HEK293 (cell line): Measurements from ENCODE around the gene HSPH1.
A peak's percentile ranks its signal among the peaks of the same experiment; 100 is the strongest.

Experiments
- CTCF ChIA-PET: fragments of 350-600 bp; formaldehyde crosslinking; extraction: SDS; loops from one replicate; lab custom pipeline; 2021; ENCODE audit warnings: antibody characterized with exemption; lab: Yijun Ruan, JAX
- POLR2A ChIA-PET: fragments of 300-600 bp; formaldehyde crosslinking; extraction: SDS; loops from one replicate; lab custom pipeline; 2020; ENCODE audit warnings: antibody characterized with exemption, inconsistent platforms; lab: Yijun Ruan, JAX
- H3K27ac ChIP-seq: fragments of 200-500 bp; sonication (Bioruptor generic); 2 replicates; pipeline ENCODE4 v1.5.1; 2014; ENCODE audit warnings: low read depth, low read length, control low read depth, inconsistent platforms; ENCODE audit errors: extremely low read depth
- H3K36me3 ChIP-seq, 2 experiments: fragments of 200-500 bp in 1 of 2; sonication (Bioruptor generic) in 1 of 2; 1 replicate in 1 of 2; 2 replicates in 1 of 2; pipeline ENCODE4 v1.5.1; 2014 to 2017; ENCODE audit warnings: inconsistent platforms in 2 of 2, low read length in 2 of 2; ENCODE audit not compliant: control insufficient read depth in 2 of 2, insufficient read depth in 1 of 2
- H3K4me1 ChIP-seq: fragments of 200-500 bp; sonication (Bioruptor generic); 2 replicates; pipeline ENCODE4 v1.5.1; 2014; ENCODE audit warnings: mild to moderate bottlenecking, low read length, inconsistent platforms; ENCODE audit not compliant: control insufficient read depth, insufficient read depth
- H3K4me3 ChIP-seq: 2 replicates; pipeline ENCODE4 v1.5.1; 2011; ENCODE audit warnings: low read depth, mild to moderate bottlenecking, control low read depth, low read length, moderate library complexity
- H3K9me3 ChIP-seq: fragments of 200-500 bp; sonication (Bioruptor generic); 2 replicates; pipeline ENCODE4 v1.5.1; 2014; ENCODE audit warnings: low read depth, low read length, inconsistent platforms; ENCODE audit not compliant: control insufficient read depth, insufficient read depth
- AEBP2 ChIP-seq: fragments of 450-650 bp; formaldehyde crosslinking; IDR thresholded peaks from 2 replicates; pipeline ENCODE4 v1.5.1; 2016; ENCODE audit warnings: missing biosample characterization, missing genetic modification characterization, borderline replicate concordance
- EGR2 ChIP-seq: fragments of 450-650 bp; formaldehyde crosslinking; IDR thresholded peaks from 2 replicates; pipeline ENCODE4 v1.5.1; 2016; ENCODE audit warnings: low read depth, missing biosample characterization, missing genetic modification characterization
- GLI2 ChIP-seq: fragments of 450-650 bp; formaldehyde crosslinking; IDR thresholded peaks from 2 replicates; pipeline ENCODE4; 2017; ENCODE audit warnings: missing biosample characterization, missing genetic modification characterization, low read depth, borderline replicate concordance
- GLIS2 ChIP-seq: fragments of 450-650 bp; formaldehyde crosslinking; IDR thresholded peaks from 2 replicates; pipeline ENCODE4 v1.5.1; 2016; ENCODE audit warnings: missing biosample characterization, missing genetic modification characterization
- MZF1 ChIP-seq: fragments of 450-650 bp; formaldehyde crosslinking; IDR thresholded peaks from 2 replicates; pipeline ENCODE4 v1.5.1; 2017; ENCODE audit warnings: missing biosample characterization, missing genetic modification characterization, borderline replicate concordance
- PRDM1 ChIP-seq: fragments of 450-650 bp; formaldehyde crosslinking; IDR thresholded peaks from 2 replicates; pipeline ENCODE4; 2016; ENCODE audit warnings: missing biosample characterization, missing genetic modification characterization
- SP2 ChIP-seq: fragments of 450-650 bp; formaldehyde crosslinking; IDR thresholded peaks from 2 replicates; pipeline ENCODE4 v1.5.1; 2016; ENCODE audit warnings: missing biosample characterization, missing genetic modification characterization
- SP3 ChIP-seq: fragments of 450-650 bp; formaldehyde crosslinking; IDR thresholded peaks from 2 replicates; pipeline ENCODE4 v1.5.1; 2016; ENCODE audit warnings: missing biosample characterization, missing genetic modification characterization
- ZFHX2 ChIP-seq: fragments of 450-650 bp; formaldehyde crosslinking; conservative IDR thresholded peaks from 2 replicates; pipeline ENCODE4 v1.5.1; 2016; ENCODE audit warnings: missing biosample characterization, missing genetic modification characterization
- ZNF10 ChIP-seq: fragments of 450-650 bp; formaldehyde crosslinking; IDR thresholded peaks from 2 replicates; pipeline ENCODE4 v1.5.1; 2017; ENCODE audit warnings: missing biosample characterization, missing genetic modification characterization
- ZNF112 ChIP-seq: fragments of 450-650 bp; formaldehyde crosslinking; IDR thresholded peaks from 2 replicates; pipeline ENCODE4 v1.5.0; 2017; ENCODE audit warnings: missing biosample characterization, missing genetic modification characterization
- ZNF133 ChIP-seq: fragments of 450-650 bp; formaldehyde crosslinking; IDR thresholded peaks from 2 replicates; pipeline ENCODE4 v1.5.1; 2016; ENCODE audit warnings: missing biosample characterization, missing genetic modification characterization
- ZNF211 ChIP-seq: fragments of 450-650 bp; formaldehyde crosslinking; IDR thresholded peaks from 2 replicates; pipeline ENCODE4 v1.5.1; 2016; ENCODE audit warnings: low read depth, missing biosample characterization, missing genetic modification characterization
- ZNF23 ChIP-seq: fragments of 450-650 bp; formaldehyde crosslinking; IDR thresholded peaks from 2 replicates; pipeline ENCODE4 v1.5.1; 2016; ENCODE audit warnings: missing biosample characterization, missing genetic modification characterization, borderline replicate concordance
- ZNF239 ChIP-seq: fragments of 450-650 bp; formaldehyde crosslinking; IDR thresholded peaks from 2 replicates; pipeline ENCODE4 v1.5.1; 2016; ENCODE audit warnings: missing biosample characterization, missing genetic modification characterization
- ZNF266 ChIP-seq: fragments of 450-650 bp; formaldehyde crosslinking; IDR thresholded peaks from 2 replicates; pipeline ENCODE4 v1.5.1; 2016; ENCODE audit warnings: missing biosample characterization, missing genetic modification characterization, low read depth
- ZNF311 ChIP-seq: fragments of 450-650 bp; formaldehyde crosslinking; IDR thresholded peaks from 2 replicates; pipeline ENCODE4 v1.5.1; 2017; ENCODE audit warnings: missing biosample characterization, missing genetic modification characterization, borderline replicate concordance
- ZNF48 ChIP-seq: fragments of 450-650 bp; formaldehyde crosslinking; IDR thresholded peaks from 2 replicates; pipeline ENCODE4 v1.5.1; 2016; ENCODE audit warnings: missing biosample characterization, missing genetic modification characterization
- ZNF549 ChIP-seq: fragments of 450-650 bp; IDR thresholded peaks from 2 replicates; pipeline ENCODE4 v1.5.1; 2018; ENCODE audit warnings: missing biosample characterization, missing genetic modification characterization, mild to moderate bottlenecking, inconsistent platforms, moderate library complexity
- ZNF658 ChIP-seq: fragments of 450-650 bp; formaldehyde crosslinking; IDR thresholded peaks from 2 replicates; pipeline ENCODE4; 2016; ENCODE audit warnings: missing biosample characterization, missing genetic modification characterization
- ZNF701 ChIP-seq: fragments of 450-650 bp; formaldehyde crosslinking; IDR thresholded peaks from 2 replicates; pipeline ENCODE4 v1.5.1; 2016; ENCODE audit warnings: missing biosample characterization, missing genetic modification characterization
- ZSCAN23 ChIP-seq: fragments of 450-650 bp; formaldehyde crosslinking; IDR thresholded peaks from 2 replicates; pipeline ENCODE4 v1.5.1; 2016; ENCODE audit warnings: missing biosample characterization, missing genetic modification characterization
- TF ChIP-seq, protein P1 (sequence below): fragments of 450-650 bp; formaldehyde crosslinking; IDR thresholded peaks from 2 replicates; pipeline ENCODE4 v1.5.1; 2017; ENCODE audit warnings: missing biosample characterization, missing genetic modification characterization
- TF ChIP-seq, protein P2 (sequence below): fragments of 450-650 bp; formaldehyde crosslinking; IDR thresholded peaks from 2 replicates; pipeline ENCODE4 v1.5.1; 2017; ENCODE audit warnings: missing biosample characterization, missing genetic modification characterization
- TF ChIP-seq, protein P3 (sequence below): fragments of 450-650 bp; formaldehyde crosslinking; IDR thresholded peaks from 2 replicates; pipeline ENCODE4 v1.5.1; 2016; ENCODE audit warnings: missing biosample characterization, missing genetic modification characterization, low read depth

The HSPH1 gene

GRCh38 chr13:31111136-31111535, 50.6 kb downstream of the HSPH1 start:
- Histone ChIP-seq H3K9me3 (no peaks in the 10 kb centered on the region), H3K4me1 (no peaks in the 10 kb centered on the region), H3K36me3 (no peaks in the 10 kb centered on the region), H3K4me3 (no peak overlapping the region), H3K27ac (no peak overlapping the region)
- TF ChIP-seq, protein P1, sequence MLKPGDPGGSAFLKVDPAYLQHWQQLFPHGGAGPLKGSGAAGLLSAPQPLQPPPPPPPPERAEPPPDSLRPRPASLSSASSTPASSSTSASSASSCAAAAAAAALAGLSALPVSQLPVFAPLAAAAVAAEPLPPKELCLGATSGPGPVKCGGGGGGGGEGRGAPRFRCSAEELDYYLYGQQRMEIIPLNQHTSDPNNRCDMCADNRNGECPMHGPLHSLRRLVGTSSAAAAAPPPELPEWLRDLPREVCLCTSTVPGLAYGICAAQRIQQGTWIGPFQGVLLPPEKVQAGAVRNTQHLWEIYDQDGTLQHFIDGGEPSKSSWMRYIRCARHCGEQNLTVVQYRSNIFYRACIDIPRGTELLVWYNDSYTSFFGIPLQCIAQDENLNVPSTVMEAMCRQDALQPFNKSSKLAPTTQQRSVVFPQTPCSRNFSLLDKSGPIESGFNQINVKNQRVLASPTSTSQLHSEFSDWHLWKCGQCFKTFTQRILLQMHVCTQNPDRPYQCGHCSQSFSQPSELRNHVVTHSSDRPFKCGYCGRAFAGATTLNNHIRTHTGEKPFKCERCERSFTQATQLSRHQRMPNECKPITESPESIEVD (tag by site-specific recombination), result no peak
- TF ChIP-seq SP2 (tag by site-specific recombination) (no peak), ZNF23 (no peak), SP3 (tag by site-specific recombination) (no peak), EGR2 (peak; percentile 18; the same call in 1 of the 2 replicates), AEBP2 (no peak), ZFHX2 (tag by site-specific recombination) (peak; percentile 40; the same call in 1 of the 2 replicates)
- CTCF ChIA-PET, result no interaction called here
- POLR2A ChIA-PET, result no interaction called here

GRCh38 chr13:31110617-31111016, 51.1 kb downstream of the HSPH1 start:
- H3K4me1 ChIP-seq, result no peaks in the 10 kb centered on the region
- H3K4me3 ChIP-seq, result no peak overlapping the region
- no peak overlapping the region for H3K27ac ChIP-seq
- TF ChIP-seq ZNF48 (tag by site-specific recombination) (no peak), MZF1 (no peak), GLIS2 (tag by site-specific recombination) (no peak), ZNF701 (no peak), ZNF112 (tag by site-specific recombination) (no peak), ZNF133 (no peak), ZNF311 (tag by site-specific recombination) (no peak), GLI2 (tag by site-specific recombination) (no peak), ZNF239 (tag by site-specific recombination) (no peak), ZNF658 (no peak), ZSCAN23 (tag by site-specific recombination) (no peak)
- TF ChIP-seq, all 188 proteins: peak for 0
- POLR2A ChIA-PET, result no interaction called here
- H3K36me3 ChIP-seq, result no peaks in the 10 kb centered on the region
- CTCF ChIA-PET, result no interaction called here
- H3K9me3 ChIP-seq, result no peaks in the 10 kb centered on the region

GRCh38 chr13:31110169-31110568, 51.5 kb downstream of the HSPH1 start:
- POLR2A ChIA-PET, result no interaction called here
- no peak overlapping the region for H3K4me3 ChIP-seq
- no peaks in the 10 kb centered on the region for H3K36me3 ChIP-seq
- no peaks in the 10 kb centered on the region for H3K9me3 ChIP-seq
- H3K4me1 ChIP-seq, result no peaks in the 10 kb centered on the region
- H3K27ac ChIP-seq, result no peak overlapping the region
- CTCF ChIA-PET, result interaction anchor here (0.6 kb wide), 1 partner anchor 9 kb away, joined by 4 read pairs; no protein-coding TSS in a partner anchor
- TF ChIP-seq, protein P2, sequence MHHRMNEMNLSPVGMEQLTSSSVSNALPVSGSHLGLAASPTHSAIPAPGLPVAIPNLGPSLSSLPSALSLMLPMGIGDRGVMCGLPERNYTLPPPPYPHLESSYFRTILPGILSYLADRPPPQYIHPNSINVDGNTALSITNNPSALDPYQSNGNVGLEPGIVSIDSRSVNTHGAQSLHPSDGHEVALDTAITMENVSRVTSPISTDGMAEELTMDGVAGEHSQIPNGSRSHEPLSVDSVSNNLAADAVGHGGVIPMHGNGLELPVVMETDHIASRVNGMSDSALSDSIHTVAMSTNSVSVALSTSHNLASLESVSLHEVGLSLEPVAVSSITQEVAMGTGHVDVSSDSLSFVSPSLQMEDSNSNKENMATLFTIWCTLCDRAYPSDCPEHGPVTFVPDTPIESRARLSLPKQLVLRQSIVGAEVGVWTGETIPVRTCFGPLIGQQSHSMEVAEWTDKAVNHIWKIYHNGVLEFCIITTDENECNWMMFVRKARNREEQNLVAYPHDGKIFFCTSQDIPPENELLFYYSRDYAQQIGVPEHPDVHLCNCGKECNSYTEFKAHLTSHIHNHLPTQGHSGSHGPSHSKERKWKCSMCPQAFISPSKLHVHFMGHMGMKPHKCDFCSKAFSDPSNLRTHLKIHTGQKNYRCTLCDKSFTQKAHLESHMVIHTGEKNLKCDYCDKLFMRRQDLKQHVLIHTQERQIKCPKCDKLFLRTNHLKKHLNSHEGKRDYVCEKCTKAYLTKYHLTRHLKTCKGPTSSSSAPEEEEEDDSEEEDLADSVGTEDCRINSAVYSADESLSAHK (tag by site-specific recombination), result no peak
- TF ChIP-seq ZNF10 (tag by site-specific recombination) (no peak), ZNF549 (tag by site-specific recombination) (no peak), ZNF266 (tag by site-specific recombination) (no peak), PRDM1 (tag by site-specific recombination) (no peak), ZNF211 (tag by site-specific recombination) (no peak), ZNF311 (tag by site-specific recombination) (no peak)
- TF ChIP-seq, protein P3, sequence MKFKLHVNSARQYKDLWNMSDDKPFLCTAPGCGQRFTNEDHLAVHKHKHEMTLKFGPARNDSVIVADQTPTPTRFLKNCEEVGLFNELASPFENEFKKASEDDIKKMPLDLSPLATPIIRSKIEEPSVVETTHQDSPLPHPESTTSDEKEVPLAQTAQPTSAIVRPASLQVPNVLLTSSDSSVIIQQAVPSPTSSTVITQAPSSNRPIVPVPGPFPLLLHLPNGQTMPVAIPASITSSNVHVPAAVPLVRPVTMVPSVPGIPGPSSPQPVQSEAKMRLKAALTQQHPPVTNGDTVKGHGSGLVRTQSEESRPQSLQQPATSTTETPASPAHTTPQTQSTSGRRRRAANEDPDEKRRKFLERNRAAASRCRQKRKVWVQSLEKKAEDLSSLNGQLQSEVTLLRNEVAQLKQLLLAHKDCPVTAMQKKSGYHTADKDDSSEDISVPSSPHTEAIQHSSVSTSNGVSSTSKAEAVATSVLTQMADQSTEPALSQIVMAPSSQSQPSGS (tag by site-specific recombination), result no peak
